Stimulated activated CD4-positive, alpha-beta T cell treated with anti-CD3 and anti-CD28 coated beads, TNF-alpha, amount 100 ng/mL, for 24 hours (primary cell): Measurements from ENCODE around the gene KRTAP10-6.
"Not testable (repeated sequence)": the region's sequence is repeated elsewhere in the genome, so short reads cannot be mapped to it uniquely, and the experiment has no call there.

Source experiments
- DNase-seq, 3 experiments: peaks; one replicate each; pipeline ENCODE4 v3.0.0-alpha.2; 2020; ENCODE audit warnings: low read depth in 3 of 3

Gene KRTAP10-6

DNA sequence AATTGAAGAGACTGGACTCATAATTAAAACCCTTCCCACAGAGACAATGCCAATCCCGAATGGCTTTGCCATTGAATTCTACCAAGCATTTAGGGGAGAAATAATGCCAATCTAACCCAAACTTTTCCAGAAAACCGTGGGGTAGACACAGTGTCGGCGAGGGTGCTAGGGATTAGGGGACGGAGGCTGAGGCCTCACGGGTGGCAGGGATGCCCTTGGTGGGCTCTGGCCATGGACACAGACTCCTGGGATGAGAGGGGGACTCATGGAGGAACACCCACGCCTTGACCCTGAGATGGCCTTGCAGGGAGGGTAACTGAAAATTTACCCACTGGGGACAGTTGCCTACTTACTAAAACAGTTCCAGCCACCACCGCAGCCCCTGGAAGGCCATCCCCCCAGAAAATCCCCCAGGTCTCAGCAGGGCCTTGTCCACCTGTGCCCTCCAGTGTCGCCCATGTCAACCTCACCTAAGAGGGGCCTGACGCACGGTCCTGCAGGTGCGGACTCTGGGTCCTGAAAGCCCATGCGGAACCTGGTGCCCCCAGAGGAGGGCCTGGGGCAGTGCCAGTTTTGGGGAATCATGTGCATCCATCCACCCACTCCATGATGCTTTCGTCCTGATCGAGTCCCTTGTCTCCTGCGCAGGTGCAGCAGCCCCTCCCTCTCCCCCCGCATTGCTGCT, 13.8 kb downstream of the KRTAP10-6 start:
- DNase-seq = no peak

- DNase-seq = no peak
Measured at GRCh38 chr21:44576025-44576420, 16.3 kb downstream of the KRTAP10-6 start.

DNA sequence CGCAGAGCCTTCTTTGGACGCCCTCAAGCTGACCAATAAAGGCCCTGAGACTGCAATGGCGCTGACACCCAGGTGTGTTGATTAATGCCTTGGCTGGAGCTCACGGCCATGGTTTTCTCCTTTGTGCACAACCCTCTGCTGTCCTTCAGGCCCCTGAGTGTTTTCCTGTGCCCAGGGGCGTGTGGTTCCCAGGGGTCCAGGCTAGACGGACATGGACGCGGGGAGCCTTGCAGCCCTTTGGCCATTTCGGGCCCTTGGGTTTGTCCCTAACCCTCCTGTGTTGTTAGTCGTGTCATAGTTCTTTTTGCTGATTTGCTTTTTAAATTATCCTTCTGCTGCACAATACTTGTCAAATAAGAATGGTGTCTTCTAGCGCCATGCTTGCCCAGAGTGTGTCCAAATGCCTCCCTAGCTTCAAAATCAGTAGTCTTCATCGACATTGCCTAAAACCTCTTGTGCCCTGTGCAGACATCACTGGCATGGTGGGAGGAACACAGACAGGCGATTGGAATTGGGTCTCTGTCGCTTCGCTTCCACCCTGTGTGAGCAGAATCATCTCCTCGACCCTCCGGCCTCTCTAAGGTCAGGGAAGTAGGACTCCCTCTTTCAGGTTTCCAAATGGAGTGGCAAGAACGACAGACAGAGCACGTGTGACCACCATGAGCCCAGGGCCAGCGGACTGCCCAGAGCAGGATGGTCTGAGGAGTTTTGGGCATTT, 16.8 kb downstream of the KRTAP10-6 start:
- no peak for DNase-seq

- no peak for DNase-seq
Measured at GRCh38 chr21:44574457-44575306, 17.6 kb downstream of the KRTAP10-6 start.

DNA sequence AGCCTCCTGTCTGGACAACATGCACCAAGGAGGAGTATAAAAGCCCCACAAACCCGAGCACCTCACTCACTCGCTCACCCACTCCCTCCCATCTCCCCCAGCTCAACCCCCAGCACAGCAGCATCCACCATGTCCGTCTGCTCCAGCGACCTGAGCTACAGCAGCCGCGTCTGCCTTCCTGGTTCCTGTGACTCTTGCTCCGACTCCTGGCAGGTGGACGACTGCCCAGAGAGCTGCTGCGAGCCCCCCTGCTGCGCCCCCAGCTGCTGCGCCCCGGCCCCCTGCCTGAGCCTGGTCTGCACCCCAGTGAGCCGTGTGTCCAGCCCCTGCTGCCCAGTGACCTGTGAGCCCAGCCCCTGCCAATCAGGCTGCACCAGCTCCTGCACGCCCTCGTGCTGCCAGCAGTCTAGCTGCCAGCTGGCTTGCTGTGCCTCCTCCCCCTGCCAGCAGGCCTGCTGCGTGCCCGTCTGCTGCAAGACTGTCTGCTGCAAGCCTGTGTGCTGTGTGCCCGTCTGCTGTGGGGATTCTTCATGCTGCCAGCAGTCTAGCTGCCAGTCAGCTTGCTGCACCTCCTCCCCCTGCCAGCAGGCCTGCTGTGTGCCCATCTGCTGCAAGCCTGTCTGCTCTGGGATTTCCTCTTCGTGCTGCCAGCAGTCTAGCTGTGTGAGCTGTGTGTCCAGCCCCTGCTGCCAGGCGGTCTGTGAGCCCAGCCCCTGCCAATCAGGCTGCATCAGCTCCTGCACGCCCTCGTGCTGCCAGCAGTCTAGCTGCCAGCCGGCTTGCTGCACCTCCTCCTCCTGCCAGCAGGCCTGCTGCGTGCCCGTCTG, 18.5 kb downstream of the KRTAP10-6 start, which contains the start of gene KRTAP10-4:
Gene KRTAP10-4 (plus strand): TSS at position 100 of the 827 bp plus-strand sequence. CDS start 30 bp downstream, at position 130.
- not testable (repeated sequence) for DNase-seq

DNA sequence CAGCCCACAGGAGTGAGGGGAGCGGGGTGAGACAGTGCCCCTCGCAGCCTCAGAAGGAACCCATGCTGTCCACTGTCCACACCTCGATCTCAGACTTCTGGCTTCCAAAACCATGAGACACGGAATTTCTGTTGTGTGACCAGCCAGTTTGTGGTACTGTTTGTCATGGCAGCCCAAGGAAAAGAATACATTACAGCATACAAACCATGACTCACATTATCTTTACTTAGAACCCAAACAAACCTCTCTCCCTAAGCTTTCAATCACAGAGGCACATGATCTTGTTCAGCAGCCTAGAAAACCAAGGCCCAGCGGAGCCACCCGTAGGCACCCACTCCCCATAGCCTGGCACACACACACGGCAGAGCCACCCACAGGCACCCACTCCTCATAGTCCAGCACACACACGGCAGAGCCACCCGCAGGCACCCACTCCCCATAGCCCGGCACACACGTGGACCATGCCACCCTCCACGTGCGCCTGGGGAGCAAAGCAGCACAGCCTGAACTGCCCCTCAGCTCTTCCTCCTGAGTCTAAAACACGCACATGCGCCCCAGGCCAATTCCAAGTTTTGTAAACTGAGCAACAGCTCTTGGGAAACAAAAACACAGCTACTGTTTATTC, 19.2 kb downstream of the KRTAP10-6 start:
- no peak for DNase-seq

- DNase-seq = no peak
Measured at GRCh38 chr21:44571844-44572782, 20.2 kb downstream of the KRTAP10-6 start.

DNA sequence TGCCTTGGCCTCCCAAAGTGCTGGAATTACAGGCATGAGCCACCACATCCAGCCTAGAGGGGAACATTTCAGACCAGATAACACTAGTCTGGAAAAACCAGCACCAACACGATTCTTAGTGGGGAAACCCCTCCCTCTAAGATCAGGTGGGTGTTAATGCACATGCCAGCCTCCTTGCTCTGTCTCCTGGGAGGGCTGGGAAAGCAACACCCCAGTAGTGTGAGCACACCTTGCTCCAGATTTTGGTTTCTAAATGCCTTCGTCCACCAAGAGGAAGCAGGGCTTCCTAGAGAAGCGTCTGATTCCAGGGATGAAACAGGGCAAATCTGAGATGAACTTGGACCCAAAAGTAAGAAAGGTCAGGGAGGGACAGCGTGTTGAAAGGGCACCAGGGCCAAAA, 21.0 kb downstream of the KRTAP10-6 start:
- DNase-seq = no peak

DNA sequence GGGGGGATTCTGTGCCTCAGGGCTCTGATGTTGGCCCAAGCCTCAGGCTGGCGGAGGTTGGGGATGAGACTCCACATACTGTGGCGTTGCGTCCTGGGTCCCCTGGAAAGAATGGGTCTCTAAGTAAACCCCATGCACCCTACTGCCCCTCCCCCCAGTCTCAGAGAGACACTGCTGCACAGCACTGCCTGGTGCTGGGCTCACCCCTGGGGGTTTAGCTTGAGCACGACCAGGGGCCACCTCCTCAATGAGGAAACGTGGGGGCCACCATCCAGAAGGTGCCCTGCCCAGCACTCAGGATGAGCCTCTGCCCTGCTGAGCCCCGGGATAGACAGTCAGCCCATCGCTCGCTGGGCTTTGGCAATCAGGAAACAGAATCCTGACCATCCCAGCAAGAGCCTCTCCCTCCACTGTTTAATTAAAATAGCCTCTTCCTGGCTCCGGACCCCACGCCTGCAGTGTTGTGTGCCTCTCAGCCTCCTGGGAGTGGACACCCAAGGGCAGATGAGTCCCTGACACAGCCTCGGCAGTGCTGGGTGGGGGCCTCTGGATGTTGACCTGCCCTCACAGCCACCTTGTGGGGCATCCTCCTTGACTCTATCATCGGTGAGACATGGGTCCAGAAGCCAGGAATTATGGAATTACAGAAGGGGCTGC, 22.3 kb downstream of the KRTAP10-6 start:
- DNase-seq = no peak

DNA sequence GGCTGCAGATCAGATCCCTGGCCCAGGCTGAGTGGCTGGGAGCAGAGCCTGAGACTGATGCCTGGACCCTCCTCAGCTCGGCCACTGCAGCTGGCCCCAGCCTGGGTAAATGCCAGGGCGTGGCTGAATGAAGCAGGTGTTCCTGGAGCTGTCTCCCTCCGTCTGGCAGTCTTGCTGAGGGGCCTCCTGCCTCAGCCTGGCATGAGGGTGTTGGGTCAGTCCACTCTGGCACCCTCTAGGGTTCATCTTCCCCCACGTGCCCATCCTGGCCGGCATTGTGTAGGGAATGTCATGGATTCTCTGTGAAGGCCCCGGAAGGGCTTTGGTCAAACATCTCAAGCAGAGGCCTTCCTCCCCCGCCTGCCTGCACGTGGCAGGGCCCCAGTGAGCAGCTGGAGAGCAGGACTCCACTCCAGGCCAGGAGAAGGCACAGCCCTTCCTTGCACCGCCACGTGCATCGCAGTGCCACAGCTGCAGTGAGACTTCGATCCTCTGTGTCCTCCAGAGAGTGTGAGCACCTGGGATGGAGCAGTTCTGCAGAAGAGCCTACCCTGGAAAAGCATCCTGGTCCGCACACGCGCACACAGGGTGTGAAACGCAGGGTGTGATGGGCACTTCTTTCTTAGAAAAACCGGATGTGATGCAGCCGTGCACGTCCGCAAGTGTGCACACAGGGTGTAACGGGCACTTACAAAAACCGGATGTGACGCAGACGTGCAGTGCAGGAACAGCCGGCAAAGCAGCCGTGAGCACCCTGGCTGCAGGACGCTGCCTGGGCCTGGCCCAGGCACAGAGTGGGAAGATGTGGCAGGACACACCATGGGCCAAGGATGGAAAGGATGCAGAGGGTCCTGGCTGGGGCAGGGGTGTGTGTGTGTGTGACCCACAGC, 23.4 kb downstream of the KRTAP10-6 start:
- DNase-seq = no peak

- DNase-seq = no peak
Measured at GRCh38 chr21:44568261-44568660, 24.0 kb downstream of the KRTAP10-6 start.

- DNase-seq = no peak
Measured at GRCh38 chr21:44567481-44568171, 24.7 kb downstream of the KRTAP10-6 start.

GRCh38 chr21:44566403-44566802, 25.9 kb downstream of the KRTAP10-6 start:
- no peak for DNase-seq

DNA sequence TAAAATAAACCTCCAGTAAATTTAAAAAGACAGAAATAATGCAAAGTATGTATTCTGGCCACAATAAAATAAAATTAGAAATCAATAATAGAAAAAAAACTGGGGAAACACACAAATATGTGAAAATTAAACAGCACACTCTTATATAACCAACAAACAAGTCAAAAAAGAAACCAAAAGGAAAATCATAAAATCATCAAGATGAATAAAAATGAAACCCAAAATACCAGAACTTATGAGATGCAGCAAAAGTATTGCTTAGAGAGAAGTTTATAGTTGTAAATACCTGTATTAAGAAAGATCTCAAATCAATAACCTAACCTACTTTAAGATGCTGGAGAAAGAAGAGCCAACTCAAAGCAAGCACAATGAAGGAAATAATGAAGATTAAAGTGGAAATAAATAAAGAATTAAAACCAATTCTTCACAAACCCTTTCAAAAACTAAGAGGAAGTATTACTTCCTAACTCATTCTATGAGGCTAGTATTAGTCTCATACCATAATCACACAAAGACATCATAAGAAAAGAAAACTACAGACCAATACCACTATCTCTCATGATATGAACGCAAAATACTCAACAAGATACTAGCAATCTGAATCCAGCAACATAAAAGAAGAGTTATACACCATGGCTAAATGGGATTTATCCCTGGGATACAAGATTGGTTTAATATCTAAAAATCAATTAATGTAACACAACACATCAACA, 27.3 kb downstream of the KRTAP10-6 start:
- DNase-seq = no peak

- no peak for DNase-seq
Measured at GRCh38 chr21:44564099-44564498, 28.2 kb downstream of the KRTAP10-6 start.

- no peak for DNase-seq
Measured at GRCh38 chr21:44558695-44559094, 33.6 kb downstream of the KRTAP10-6 start, which contains the start of gene KRTAP10-3. Gene KRTAP10-3 (minus strand): TSS chr21:44558795. CDS start chr21:44558715, 80 bp downstream.

DNA sequence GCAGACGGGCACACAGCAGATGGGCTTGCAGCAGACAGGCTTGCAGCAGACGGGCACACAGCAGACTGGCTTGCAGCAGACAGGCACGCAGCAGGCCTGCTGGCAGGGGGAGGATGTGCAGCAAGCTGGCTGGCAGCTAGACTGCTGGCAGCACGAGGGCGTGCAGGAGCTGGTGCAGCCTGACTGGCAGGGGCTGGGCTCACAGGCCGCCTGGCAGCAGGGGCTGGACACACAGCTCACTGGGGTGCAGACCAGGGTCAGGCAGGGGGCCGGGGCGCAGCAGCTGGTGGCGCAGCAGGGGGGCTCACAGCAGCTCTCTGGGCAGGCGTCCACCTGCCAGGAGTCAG, 34.0 kb downstream of the KRTAP10-6 start:
- not testable (repeated sequence) for DNase-seq
